Stimulated activated CD4-positive, alpha-beta T cell treated with anti-CD3 and anti-CD28 coated beads, Interleukin-12 subunit alpha, Interleukin-12 subunit beta, amount 100 ng/mL, for 48 hours (primary cell): ENCODE results near the gene TMEM131L.
"Not testable (repeated sequence)": the region's sequence is repeated elsewhere in the genome, so short reads cannot be mapped to it uniquely, and the experiment has no call there.

Source experiments
- DNase-seq, 3 donors: peaks; one replicate each; pipeline ENCODE4 v3.0.0-alpha.2; 2020; ENCODE audit warnings: low read depth in 2 of 3, low spot score in 1 of 3

TMEM131L gene

DNA sequence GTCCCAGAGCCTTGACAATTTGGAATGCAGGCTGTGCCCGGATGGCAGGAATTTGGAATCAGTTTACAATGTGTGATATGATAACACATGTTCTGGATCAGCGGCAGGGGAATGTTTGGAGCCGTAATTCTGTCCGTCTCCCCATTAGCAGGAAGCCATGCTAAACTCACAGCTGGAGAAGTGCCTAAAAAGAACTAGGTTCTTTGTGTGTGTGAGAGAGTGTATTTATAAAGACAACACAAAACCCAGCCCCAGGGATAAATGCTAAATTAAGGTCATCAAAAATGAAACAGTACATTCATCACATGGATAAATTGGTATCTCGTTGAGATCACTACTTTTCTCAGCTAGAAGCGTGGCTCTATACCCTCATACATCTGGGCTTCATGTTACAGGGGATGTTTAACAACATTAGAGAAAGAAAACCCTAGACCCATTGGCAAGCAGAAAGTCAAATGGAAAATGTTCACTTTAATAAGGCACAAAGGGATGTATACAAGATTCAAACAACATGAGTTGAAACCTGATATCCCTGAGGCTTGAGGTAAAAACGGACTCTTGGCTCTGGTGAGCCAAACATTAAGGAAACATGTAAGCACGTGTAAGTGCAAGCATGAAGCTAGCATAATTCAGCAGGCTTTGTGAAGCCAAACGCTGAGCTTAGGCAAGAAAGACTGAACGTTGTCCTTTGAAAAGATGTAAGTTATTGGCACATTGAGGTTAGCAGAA lies 18.0 kb upstream of the TMEM131L start:
- no peak for DNase-seq

DNA sequence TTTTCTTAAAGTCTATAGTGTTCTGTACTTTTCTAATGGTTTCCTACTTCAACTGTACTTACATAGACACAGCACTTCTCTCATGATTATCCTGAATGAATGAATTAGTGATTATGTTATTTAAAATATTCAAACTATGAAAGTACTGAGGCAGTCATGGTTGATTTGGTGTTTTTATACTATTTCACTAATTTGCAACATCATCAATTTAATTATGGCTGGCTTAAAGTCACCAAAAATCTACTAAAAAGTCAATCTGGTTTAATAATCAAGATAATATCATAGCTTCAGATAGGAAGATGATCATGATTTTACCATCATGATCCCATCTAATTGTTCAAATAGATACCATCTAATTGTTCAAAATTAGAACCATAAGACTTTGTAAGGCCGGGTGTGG lies 16.8 kb upstream of the TMEM131L start:
- no peak for DNase-seq

GRCh38 chr4:153450544-153450917 lies 15.6 kb upstream of the TMEM131L start:
- no peak for DNase-seq

DNA sequence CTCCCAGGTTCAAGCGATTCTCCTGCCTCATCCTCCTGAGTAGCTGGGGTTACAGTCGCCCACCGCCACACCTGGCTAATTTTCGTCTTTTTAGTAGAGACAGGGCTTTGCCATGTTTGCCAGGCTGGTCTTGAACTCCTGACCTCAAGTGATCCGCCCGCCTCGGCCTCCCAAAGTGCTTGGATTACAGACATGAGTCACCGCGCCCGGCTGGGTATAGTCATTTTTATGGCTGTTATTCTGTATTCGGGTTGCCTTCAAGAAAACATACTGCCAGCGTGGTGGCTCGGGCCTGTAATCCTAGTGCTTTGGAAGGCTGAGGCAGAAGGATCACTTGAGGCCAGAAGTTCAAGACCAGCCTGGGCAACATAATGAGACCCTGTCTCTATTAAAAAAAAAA lies 15.0 kb upstream of the TMEM131L start:
- not testable (repeated sequence) for DNase-seq

DNA sequence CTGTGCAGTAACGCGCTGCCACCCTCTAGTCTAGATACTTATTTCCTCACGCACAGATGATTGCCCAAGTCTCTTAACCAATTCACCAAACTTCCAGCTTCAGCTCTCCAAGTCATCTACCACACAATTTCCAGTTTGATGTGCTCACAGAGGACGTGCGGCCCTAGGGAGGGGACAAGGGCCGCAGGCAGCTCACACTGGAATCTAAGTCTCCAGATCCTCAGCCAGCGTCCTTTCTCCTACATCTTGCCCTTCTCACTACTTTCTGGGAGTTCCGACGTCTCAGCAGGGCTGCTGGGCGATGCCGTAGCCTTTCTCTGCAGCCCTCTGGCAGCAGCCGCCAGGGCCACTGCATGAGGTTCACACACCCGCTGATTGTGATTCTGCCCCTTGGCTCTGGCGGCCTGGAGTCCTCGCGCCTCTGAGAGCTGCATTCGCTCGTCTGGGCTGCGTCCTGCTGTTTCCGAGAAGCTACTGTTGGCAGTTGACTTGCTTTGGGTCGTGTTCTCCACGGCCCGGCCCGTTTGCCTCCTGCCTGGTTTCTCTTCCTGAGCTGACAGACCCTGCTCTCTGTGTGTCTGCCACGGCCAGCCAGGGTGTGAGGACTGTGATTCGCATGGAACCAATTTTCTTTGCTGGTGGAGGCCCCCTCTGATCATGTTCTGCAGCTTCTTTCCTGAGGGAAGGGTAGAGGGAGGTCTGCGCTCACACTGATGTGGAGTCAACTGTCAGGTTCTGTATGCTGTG lies 14.1 kb upstream of the TMEM131L start:
- DNase-seq: no peak

GRCh38 chr4:153452658-153453378 lies 13.3 kb upstream of the TMEM131L start:
- no peak for DNase-seq

DNA sequence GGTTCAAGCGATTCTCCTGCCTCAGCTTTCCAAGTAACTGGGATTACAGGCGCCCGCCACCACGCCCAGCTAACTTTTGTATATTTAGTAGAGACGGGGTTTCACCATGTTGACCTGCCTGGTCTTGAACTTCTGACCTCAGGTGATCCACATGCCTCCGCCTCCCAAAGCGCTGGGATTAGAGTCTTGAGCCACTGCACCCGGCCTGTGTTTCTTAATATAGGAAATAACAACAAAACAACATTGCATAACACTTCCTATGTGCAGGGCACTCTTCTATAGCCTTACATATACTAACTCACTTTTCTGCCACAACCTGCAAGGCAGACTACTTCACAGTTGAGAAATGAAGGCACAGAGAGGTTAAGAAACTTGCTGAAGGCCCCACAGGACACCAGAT lies 12.8 kb upstream of the TMEM131L start:
- no peak for DNase-seq

GRCh38 chr4:153458969-153459368 lies 7.2 kb upstream of the TMEM131L start:
- no peak for DNase-seq

DNA sequence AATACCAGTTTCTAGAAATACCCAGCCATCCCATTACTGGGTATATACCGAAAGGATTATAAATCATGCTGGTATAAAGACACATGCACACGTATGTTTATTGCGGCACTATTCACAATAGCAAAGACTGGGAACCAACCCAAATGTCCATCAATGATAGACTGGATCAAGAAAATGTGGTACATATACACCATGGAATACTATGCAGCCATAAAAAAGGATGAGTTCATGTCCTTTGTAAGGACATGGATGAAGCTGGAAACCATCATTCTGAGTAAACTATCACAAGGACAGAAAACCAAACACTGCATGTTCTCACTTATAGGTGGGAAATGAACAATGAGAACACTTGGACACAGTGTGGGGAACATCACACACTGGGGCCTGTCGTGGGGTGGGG lies 4.6 kb upstream of the TMEM131L start:
- DNase-seq: not testable (repeated sequence)

- DNase-seq: no peak
Measured at GRCh38 chr4:153464068-153464467, 2.1 kb upstream of the TMEM131L start.

DNA sequence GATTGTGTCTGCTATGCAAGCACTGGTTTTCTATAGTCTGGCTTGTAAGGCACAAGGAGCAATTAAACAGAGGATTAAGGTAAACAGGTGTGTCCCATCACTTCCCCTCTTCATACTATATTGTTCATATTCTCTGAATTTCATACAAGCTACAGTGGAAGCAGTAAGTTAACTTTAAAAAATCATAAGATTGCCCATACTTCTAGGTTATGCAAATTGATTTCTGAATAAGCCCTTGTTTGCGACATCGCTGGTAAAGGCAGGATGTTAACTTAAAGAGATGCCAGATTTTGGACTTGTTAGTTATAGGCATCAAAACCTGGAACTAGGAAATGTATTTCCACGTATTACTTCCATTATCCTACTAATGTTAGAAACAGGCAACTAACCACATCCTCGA lies 1.0 kb upstream of the TMEM131L start:
- DNase-seq: no peak

DNA sequence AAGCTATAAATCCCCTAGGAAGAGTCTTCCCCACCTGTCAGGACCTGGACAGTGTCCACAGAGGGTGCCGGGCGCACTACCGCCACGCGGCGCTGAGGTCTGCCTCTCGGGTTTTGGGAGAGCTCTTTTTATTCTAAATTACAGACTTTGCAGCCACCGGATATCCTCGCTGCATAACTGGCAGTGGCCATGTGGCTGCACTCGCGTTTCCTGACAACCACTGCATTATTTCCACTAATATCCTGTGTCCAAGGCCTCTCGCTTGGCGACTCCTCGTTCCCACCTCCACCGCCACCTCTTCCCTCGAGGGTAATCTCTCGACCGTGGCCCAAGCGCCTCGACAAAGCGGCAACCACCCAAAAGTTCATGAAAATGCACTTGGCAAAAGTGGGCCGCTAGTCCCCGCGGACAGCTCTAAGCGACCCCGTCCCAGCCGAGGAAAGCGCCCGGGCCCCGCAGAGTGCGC lies 512 bp upstream of the TMEM131L start:
- peak in 1 of 3 donors; percentile 25 for DNase-seq

- peak in 1 of 3 donors; percentile 31 for DNase-seq
Measured at GRCh38 chr4:153466949-153467896, 1.1 kb downstream of the TMEM131L start.

- no peak for DNase-seq
Measured at GRCh38 chr4:153467897-153468262, 1.7 kb downstream of the TMEM131L start.

- DNase-seq: no peak
Measured at GRCh38 chr4:153468587-153468986, 2.4 kb downstream of the TMEM131L start.

- no peak for DNase-seq
Measured at GRCh38 chr4:153469031-153469430, 2.9 kb downstream of the TMEM131L start.

DNA sequence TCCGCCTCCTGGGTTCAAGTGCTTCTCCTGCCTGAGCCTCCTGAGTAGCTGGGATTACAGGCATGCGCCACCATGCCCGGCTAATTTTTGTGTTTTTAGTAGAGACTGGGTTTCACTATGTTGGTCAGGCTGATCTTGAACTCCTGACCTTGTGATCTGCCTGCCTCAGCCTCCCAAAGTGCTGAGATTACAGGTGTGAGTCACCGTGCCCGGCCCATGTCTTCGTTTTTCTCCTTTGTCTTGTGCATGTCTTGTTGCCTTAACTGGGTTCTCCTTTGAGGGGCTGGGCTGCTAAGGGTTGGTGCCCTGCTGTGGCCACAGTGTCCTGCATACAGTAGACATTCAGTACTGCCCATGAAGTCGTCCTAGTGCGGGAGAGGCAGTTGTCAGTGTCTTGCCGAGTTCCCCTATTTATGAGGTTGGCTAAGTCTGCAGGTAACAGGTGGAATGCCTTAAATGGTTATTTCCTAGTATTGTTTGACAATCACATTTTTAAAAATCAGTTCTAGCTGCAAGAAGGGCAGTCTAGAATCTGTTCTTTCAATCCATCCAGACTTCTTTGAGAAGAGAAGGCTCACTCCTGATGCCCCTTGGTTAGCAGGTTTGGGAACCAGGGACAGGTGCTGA lies 5.0 kb downstream of the TMEM131L start:
- DNase-seq: not testable (repeated sequence)

- DNase-seq: no peak
Measured at GRCh38 chr4:153471698-153472093, 5.5 kb downstream of the TMEM131L start.

- no peak for DNase-seq
Measured at GRCh38 chr4:153472122-153473037, 6.2 kb downstream of the TMEM131L start.
